ENCODE results near the gene NT5E. TPM values are rescaled to one million over a fixed set of nuclear protein-coding genes. Genes with fewer than 3 reads are reported as not detected.

Gene NT5E
- polyA plus RNA-seq, 1 of the 3 experiments (the other 2 are of a cell fraction), result 443 TPM

DNA sequence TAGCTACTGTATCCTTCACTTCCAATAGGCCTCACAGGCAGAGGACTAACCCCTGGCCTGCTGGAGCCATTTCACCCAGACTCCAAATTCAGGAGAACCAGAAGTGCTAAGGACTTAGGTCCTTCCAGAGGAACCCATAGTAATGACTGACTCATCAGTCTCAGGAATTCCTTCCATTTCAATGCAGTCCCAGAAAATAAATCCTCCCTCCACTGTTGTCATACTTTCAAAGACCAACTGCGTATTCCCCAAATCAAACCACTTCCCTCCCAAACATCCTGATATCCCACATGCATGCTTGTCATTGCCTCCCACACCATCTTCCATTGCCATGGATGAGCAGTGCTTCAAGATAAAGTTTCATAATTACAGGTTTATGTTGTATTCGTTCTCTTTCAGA is 31.8 kb upstream of the NT5E start:
- no peaks in the 10 kb centered on the region for H3K27me3 ChIP-seq (ENCODE audit: insufficient read depth)
- H3K9ac ChIP-seq, result no peak overlapping the region; the same call in 1 of the 2 replicates
- peaks cover 39% of the 10 kb centered on the region for H3F3A ChIP-seq (replicated peaks; ENCODE audit: insufficient read depth)
- peak overlapping the region; percentile 47 to 66; a peak in 3 of 4 replicates for H3K27ac ChIP-seq (ENCODE audit: low read depth in 2 of 2, low read length in 1 of 2)
- no peaks in the 10 kb centered on the region for H3K9me2 ChIP-seq
- 46% methylated on average over 2 of the region's 2 CpGs for WGBS (ENCODE audit: low lambda C conversion rate)
- H2AFZ ChIP-seq (ENCODE audit: low read depth), result peak overlapping the region; percentile 53; the same call in 1 of the 2 replicates
- DNase-seq, result no peak
- H3K4me1 ChIP-seq (ENCODE audit: control insufficient read depth in 1 of 2, insufficient read depth in 2 of 2, low read depth in 1 of 2, low read length in 1 of 2), result peaks cover 5 to 44% of the 10 kb centered on the region in 2 experiments; a peak in 3 of 4 replicates
- no peaks in the 10 kb centered on the region for H4K20me1 ChIP-seq (ENCODE audit: insufficient read depth)
- CTCF ChIA-PET, result interaction anchor here (1.3 kb wide), 1 partner anchor 65 kb away, joined by 3 read pairs; no protein-coding TSS in a partner anchor
- no peaks in the 10 kb centered on the region for H3K36me3 ChIP-seq (replicated peaks in 1 of 2; ENCODE audit: control insufficient read depth in 1 of 2, insufficient read depth in 2 of 2, low read length in 1 of 2)
- POLR2A ChIA-PET, result no interaction called here
- TF ChIP-seq TEAD4 (IDR thresholded peaks at IDR 0.05; ENCODE audit: borderline replicate concordance, insufficient read depth), result 0 out of 2 replicates have a peak, but pooled peaks have one; percentile 29
- TF ChIP-seq NFIC (IDR thresholded peaks at IDR 0.05; ENCODE audit: borderline replicate concordance), result no peak
- TF ChIP-seq, protein P1, sequence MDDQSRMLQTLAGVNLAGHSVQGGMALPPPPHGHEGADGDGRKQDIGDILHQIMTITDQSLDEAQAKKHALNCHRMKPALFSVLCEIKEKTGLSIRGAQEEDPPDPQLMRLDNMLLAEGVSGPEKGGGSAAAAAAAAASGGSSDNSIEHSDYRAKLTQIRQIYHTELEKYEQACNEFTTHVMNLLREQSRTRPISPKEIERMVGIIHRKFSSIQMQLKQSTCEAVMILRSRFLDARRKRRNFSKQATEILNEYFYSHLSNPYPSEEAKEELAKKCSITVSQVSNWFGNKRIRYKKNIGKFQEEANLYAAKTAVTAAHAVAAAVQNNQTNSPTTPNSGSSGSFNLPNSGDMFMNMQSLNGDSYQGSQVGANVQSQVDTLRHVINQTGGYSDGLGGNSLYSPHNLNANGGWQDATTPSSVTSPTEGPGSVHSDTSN (IDR thresholded peaks at IDR 0.05), result peak; percentile 59
- TF ChIP-seq GABPA (IDR thresholded peaks at IDR 0.05; ENCODE audit: low read depth), result no peak
- peak; percentile 45; the same call in 1 of the 2 replicates for TF ChIP-seq FOSL2 (IDR thresholded peaks at IDR 0.05; ENCODE audit: borderline replicate concordance, low read depth)
- TF ChIP-seq POLR2AphosphoS5 (IDR thresholded peaks at IDR 0.05; ENCODE audit: low read depth, low read length), result peak; percentile 20; the same call in 1 of the 2 replicates
- TF ChIP-seq JUND (IDR thresholded peaks at IDR 0.05), result peak; percentile 53
- TF ChIP-seq TCF12 (IDR thresholded peaks at IDR 0.05), result peak; percentile 31; the same call in 1 of the 2 replicates
- peak; percentile 65; the same call in 1 of the 2 replicates for TF ChIP-seq MAX (IDR thresholded peaks at IDR 0.05; ENCODE audit: low read depth)
- no peaks in the 10 kb centered on the region for H3K79me2 ChIP-seq (ENCODE audit: insufficient read depth)
- H3K4me2 ChIP-seq, result peak overlapping the region; percentile 17
- H3K4me3 ChIP-seq (ENCODE audit: low read depth in 2 of 2, low read length in 1 of 2), result no peak overlapping the region
- H3K9me3 ChIP-seq, result no peaks in the 10 kb centered on the region

GRCh38 chr6:85419046-85419759 is 30.7 kb upstream of the NT5E start:
- H3K4me2 ChIP-seq, result peak overlapping the region; percentile 41; the same call in 1 of the 2 replicates
- no peaks in the 10 kb centered on the region for H3K36me3 ChIP-seq (replicated peaks in 1 of 2; ENCODE audit: control insufficient read depth in 1 of 2, insufficient read depth in 2 of 2, low read length in 1 of 2)
- ChIA-PET CTCF (interaction anchor here (1.1 to 1.3 kb wide), 2 partner anchors 64 to 65 kb away, joined by 3 read pairs; no protein-coding TSS in a partner anchor), POLR2A (no interaction called here)
- no peaks in the 10 kb centered on the region for H4K20me1 ChIP-seq (ENCODE audit: insufficient read depth)
- peak overlapping the region; percentile 25 to 66; a peak in 3 of 4 replicates for H3K27ac ChIP-seq (ENCODE audit: low read depth in 2 of 2, low read length in 1 of 2)
- TF ChIP-seq MAX (IDR thresholded peaks at IDR 0.05; ENCODE audit: low read depth), result no peak
- no peak for TF ChIP-seq TEAD4 (IDR thresholded peaks at IDR 0.05; ENCODE audit: borderline replicate concordance, insufficient read depth)
- TF ChIP-seq POLR2AphosphoS5 (IDR thresholded peaks at IDR 0.05; ENCODE audit: low read depth, low read length), result no peak
- TF ChIP-seq RAD21 (IDR thresholded peaks at IDR 0.05; ENCODE audit: low read length), result no peak
- no peak for TF ChIP-seq TCF12 (IDR thresholded peaks at IDR 0.05)
- TF ChIP-seq, protein P2, sequence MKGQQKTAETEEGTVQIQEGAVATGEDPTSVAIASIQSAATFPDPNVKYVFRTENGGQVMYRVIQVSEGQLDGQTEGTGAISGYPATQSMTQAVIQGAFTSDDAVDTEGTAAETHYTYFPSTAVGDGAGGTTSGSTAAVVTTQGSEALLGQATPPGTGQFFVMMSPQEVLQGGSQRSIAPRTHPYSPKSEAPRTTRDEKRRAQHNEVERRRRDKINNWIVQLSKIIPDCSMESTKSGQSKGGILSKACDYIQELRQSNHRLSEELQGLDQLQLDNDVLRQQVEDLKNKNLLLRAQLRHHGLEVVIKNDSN (IDR thresholded peaks at IDR 0.05; ENCODE audit: borderline replicate concordance, low read depth), result no peak
- TF ChIP-seq, protein P3, sequence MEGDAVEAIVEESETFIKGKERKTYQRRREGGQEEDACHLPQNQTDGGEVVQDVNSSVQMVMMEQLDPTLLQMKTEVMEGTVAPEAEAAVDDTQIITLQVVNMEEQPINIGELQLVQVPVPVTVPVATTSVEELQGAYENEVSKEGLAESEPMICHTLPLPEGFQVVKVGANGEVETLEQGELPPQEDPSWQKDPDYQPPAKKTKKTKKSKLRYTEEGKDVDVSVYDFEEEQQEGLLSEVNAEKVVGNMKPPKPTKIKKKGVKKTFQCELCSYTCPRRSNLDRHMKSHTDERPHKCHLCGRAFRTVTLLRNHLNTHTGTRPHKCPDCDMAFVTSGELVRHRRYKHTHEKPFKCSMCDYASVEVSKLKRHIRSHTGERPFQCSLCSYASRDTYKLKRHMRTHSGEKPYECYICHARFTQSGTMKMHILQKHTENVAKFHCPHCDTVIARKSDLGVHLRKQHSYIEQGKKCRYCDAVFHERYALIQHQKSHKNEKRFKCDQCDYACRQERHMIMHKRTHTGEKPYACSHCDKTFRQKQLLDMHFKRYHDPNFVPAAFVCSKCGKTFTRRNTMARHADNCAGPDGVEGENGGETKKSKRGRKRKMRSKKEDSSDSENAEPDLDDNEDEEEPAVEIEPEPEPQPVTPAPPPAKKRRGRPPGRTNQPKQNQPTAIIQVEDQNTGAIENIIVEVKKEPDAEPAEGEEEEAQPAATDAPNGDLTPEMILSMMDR (IDR thresholded peaks at IDR 0.05), result no peak
- no peak overlapping the region for H3K9ac ChIP-seq
- H3K4me3 ChIP-seq (ENCODE audit: low read depth in 2 of 2, low read length in 1 of 2), result no peak overlapping the region
- no peak for DNase-seq
- WGBS (ENCODE audit: low lambda C conversion rate), result 64% methylated on average over 2 of the region's 2 CpGs
- no peaks in the 10 kb centered on the region for H3K9me2 ChIP-seq
- H2AFZ ChIP-seq (ENCODE audit: low read depth), result no peak overlapping the region; the same call in 1 of the 2 replicates
- H3F3A ChIP-seq (replicated peaks; ENCODE audit: insufficient read depth), result peaks cover 39% of the 10 kb centered on the region
- no peaks in the 10 kb centered on the region for H3K27me3 ChIP-seq (ENCODE audit: insufficient read depth)
- peaks cover 5 to 44% of the 10 kb centered on the region in 2 experiments; a peak in 3 of 4 replicates for H3K4me1 ChIP-seq (ENCODE audit: control insufficient read depth in 1 of 2, insufficient read depth in 2 of 2, low read depth in 1 of 2, low read length in 1 of 2)
- no peaks in the 10 kb centered on the region for H3K79me2 ChIP-seq (ENCODE audit: insufficient read depth)
- no peaks in the 10 kb centered on the region for H3K9me3 ChIP-seq
